Measurements from ENCODE around the gene RBM22. TPM values are rescaled to one million over a fixed set of nuclear protein-coding genes. Genes with fewer than 3 reads are reported as not detected.
A peak's percentile ranks its signal among the peaks of the same experiment; 100 is the strongest.

RBM22 gene
- total and polyA plus RNA-seq, 2 of the 8 experiments (the other 6 are each of a cell fraction or from before 2014, with no cell fraction given): 20.8 to 33.9 TPM

- Histone ChIP-seq H2BK15ac (ENCODE audit: low read length) (0 out of 2 replicates have a peak overlapping the region, but pooled peaks have one; percentile 92), H3K9ac (replicated peaks in 1 of 4; ENCODE audit: extremely low read depth in 1 of 4, low read depth in 3 of 4, low read length in 3 of 4) (no peak overlapping the region), H2AFZ (ENCODE audit: low read length) (no peak overlapping the region), H4K20me1 (replicated peaks in 1 of 2; ENCODE audit: control insufficient read depth in 1 of 2, insufficient read depth in 2 of 2, low read length in 2 of 2) (no peaks in the 10 kb centered on the region), H2BK20ac (ENCODE audit: low read length) (0 out of 2 replicates have a peak overlapping the region, but pooled peaks have one; percentile 43), H3K23ac (ENCODE audit: insufficient read length) (no peak overlapping the region), H4K8ac (ENCODE audit: extremely low read depth, insufficient read depth, low read length) (no peak overlapping the region; the same call in 1 of the 2 replicates), H3K18ac (ENCODE audit: extremely low read depth, low read length) (no peak overlapping the region), H3K27me3 (replicated peaks in 1 of 4; ENCODE audit: control insufficient read depth in 3 of 4, extremely low read depth in 1 of 4, insufficient read depth in 3 of 4, low read length in 3 of 4) (no peaks in the 10 kb centered on the region; a peak in 1 of 7 replicates), H2BK12ac (ENCODE audit: low read depth, low read length) (peak overlapping the region; percentile 12; the same call in 1 of the 2 replicates), H3K14ac (ENCODE audit: insufficient read length) (no peak overlapping the region), H3K4me3 (ENCODE audit: extremely low read depth in 1 of 4, insufficient read depth in 2 of 4, low read depth in 3 of 4, low read length in 4 of 4) (no peak overlapping the region), H3K79me1 (ENCODE audit: low read depth, low read length) (no peaks in the 10 kb centered on the region), H3K27ac (ENCODE audit: low read depth, low read length) (no peak overlapping the region), H2BK5ac (ENCODE audit: low read depth, low read length) (no peak overlapping the region), H3K36me3 (ENCODE audit: control insufficient read depth in 2 of 4, insufficient read depth in 4 of 4, low read length in 3 of 4) (no peaks in the 10 kb centered on the region), H2BK120ac (replicated peaks; ENCODE audit: low read depth, low read length) (no peak overlapping the region), H3K4ac (replicated peaks; ENCODE audit: insufficient read length, low read depth, low read length) (peak overlapping the region; percentile 14), H3K23me2 (ENCODE audit: low read depth, low read length) (peaks cover 2% of the 10 kb centered on the region; the same call in 1 of the 2 replicates), H2AK5ac (ENCODE audit: low read depth, low read length) (0 out of 2 replicates have a peak overlapping the region, but pooled peaks have one; percentile 57), H4K91ac (replicated peaks; ENCODE audit: insufficient read length, low read length) (no peak overlapping the region), H3K79me2 (ENCODE audit: control insufficient read depth in 1 of 2, insufficient read depth in 2 of 2, low read length in 2 of 2) (no peaks in the 10 kb centered on the region), H3K4me2 (ENCODE audit: insufficient read depth in 1 of 2, low read depth in 2 of 2, low read length in 2 of 2) (no peak overlapping the region; a peak in 1 of 4 replicates), H3K4me1 (replicated peaks in 1 of 4; ENCODE audit: control insufficient read depth in 3 of 4, insufficient read depth in 4 of 4, low read length in 3 of 4) (peaks cover 0 to 4% (median 2%) of the 10 kb centered on the region in 4 experiments; a peak in 5 of 7 replicates), H3K56ac (replicated peaks; ENCODE audit: insufficient read length, low read depth, low read length) (no peak overlapping the region), H3K9me3 (ENCODE audit: insufficient read depth in 2 of 2, low read depth in 1 of 2, low read length in 1 of 2) (no peaks in the 10 kb centered on the region), H4K5ac (ENCODE audit: insufficient read length, low read depth, low read length) (no peak overlapping the region)
- FAIRE-seq (no peak), DNase-seq (ENCODE audit: low read depth in 1 of 2, low spot score in 2 of 2) (no peak)
- ChIA-PET POLR2A (ENCODE audit: partially characterized antibody) (interaction anchor here (1.7 kb wide), 1 partner anchor 96 kb away, joined by 11 read pairs; no protein-coding TSS in a partner anchor), CTCF (ENCODE audit: partially characterized antibody) (interaction anchor here (0.9 to 20.1 kb wide), 14 partner anchors 10 to 198 kb away, joined by 3 to 303 read pairs (median 6); partner anchors contain the start of genes IRGM and SYNPO)
- 93% methylated on average over 3 of the region's 3 CpGs; no CpG with 5 or more reads in 1 of the 2 experiments for WGBS, 2 experiments (ENCODE audit: extremely low coverage in 1 of 2, insufficient coverage in 1 of 2, insufficient read length in 1 of 2, insufficient replicate concordance in 2 of 2, low coverage in 1 of 2, low lambda C conversion rate in 2 of 2, missing lambda C conversion rate in 1 of 2)
- TF ChIP-seq ATF2 (IDR thresholded peaks at IDR 0.05; ENCODE audit: low read length): no peak
- no peak for TF ChIP-seq FOSL1 (IDR thresholded peaks at IDR 0.05; ENCODE audit: insufficient read depth, low read depth, low read length)
- no peak for TF ChIP-seq SP2 (IDR thresholded peaks at IDR 0.05; ENCODE audit: low read length)
- TF ChIP-seq RAD21 (IDR thresholded peaks at IDR 0.05 in 1 of 2, conservative IDR thresholded peaks at IDR 0.05 in 1 of 2; ENCODE audit: low read depth in 2 of 2, low read length in 2 of 2): no peak
- no peak for TF ChIP-seq E2F6 (IDR thresholded peaks at IDR 0.05)
- TF ChIP-seq TAF7 (optimal IDR thresholded peaks at IDR 0.05; ENCODE audit: borderline replicate concordance, low read depth, low read length): no peak
- TF ChIP-seq EGR1 (IDR thresholded peaks at IDR 0.05; ENCODE audit: borderline replicate concordance, low read depth, low read length): no peak
- TF ChIP-seq SUZ12 (IDR thresholded peaks at IDR 0.05; ENCODE audit: low read length): no peak
Observed at GRCh38 chr5:150655221-150655620, 45.6 kb downstream of the RBM22 start.

All from H1 (cell line).